HAP-1 (cell line): Measurements from ENCODE around the gene CFP.
"Not testable (repeated sequence)": the region's sequence is repeated elsewhere in the genome, so short reads cannot be mapped to it uniquely, and the experiment has no call there.

Experiments
- DNase-seq, 2 experiments: peaks; one replicate each; pipeline ENCODE4 v3.0.0-alpha.2; 2016 to 2020; ENCODE audit warnings: low spot score in 2 of 2
- H3K27me3 ChIP-seq: fragments of 250-450 bp; sonication (Bioruptor Pico); 2 replicates; pipeline ENCODE4 v1.5.1; 2020; ENCODE audit warnings: low read depth, mild to moderate bottlenecking, moderate library complexity
- H3K36me3 ChIP-seq: fragments of 250-450 bp; sonication (Bioruptor Pico); replicated peaks from 2 replicates; pipeline ENCODE4 v1.5.1; 2020; ENCODE audit warnings: mild to moderate bottlenecking
- H3K4me1 ChIP-seq: fragments of 250-450 bp; sonication (Bioruptor Pico); 2 replicates; pipeline ENCODE4 v1.5.1; 2020; ENCODE audit warnings: mild to moderate bottlenecking
- H3K4me3 ChIP-seq: fragments of 250-450 bp; sonication (Bioruptor Pico); 2 replicates; pipeline ENCODE4 v1.5.1; 2020; ENCODE audit warnings: mild to moderate bottlenecking, moderate library complexity
- H3K9me3 ChIP-seq: fragments of 250-450 bp; sonication (Bioruptor Pico); 2 replicates; pipeline ENCODE4 v1.5.1; 2020; ENCODE audit warnings: mild to moderate bottlenecking, moderate library complexity
- in situ Hi-C: fragments of 300-500 bp; cut with MboI; formaldehyde crosslinking; loops from 3 replicates; pipeline ENCODE4 v1.14.3; 2020; ENCODE audit warnings: low sequenced_read_pairs, inconsistent platforms, mixed read lengths

Gene CFP

GRCh38 chrX:47629419-47630200 lies at the start of gene CFP:
Gene CFP, minus strand, starts transcription at chrX:47629930. Its CDS starts 86 bp downstream, at chrX:47629844.
- H3K9me3 ChIP-seq = no peaks in the 10 kb centered on the region
- H3K4me1 ChIP-seq = no peaks in the 10 kb centered on the region
- H3K36me3 ChIP-seq = peaks cover 6% of the 10 kb centered on the region
- no peak for DNase-seq
- no peak within 1 kb of the TSS for H3K4me3 ChIP-seq
- H3K27me3 ChIP-seq = no peaks in the 10 kb centered on the region
- in situ Hi-C loops = no loop called here

GRCh38 chrX:47675959-47676859 lies 46.5 kb upstream of the CFP start:
- H3K4me3 ChIP-seq, DNase-seq, H3K9me3 ChIP-seq, H3K27me3 ChIP-seq, H3K4me1 ChIP-seq, in situ Hi-C loops, H3K36me3 ChIP-seq: not testable (repeated sequence)

DNA sequence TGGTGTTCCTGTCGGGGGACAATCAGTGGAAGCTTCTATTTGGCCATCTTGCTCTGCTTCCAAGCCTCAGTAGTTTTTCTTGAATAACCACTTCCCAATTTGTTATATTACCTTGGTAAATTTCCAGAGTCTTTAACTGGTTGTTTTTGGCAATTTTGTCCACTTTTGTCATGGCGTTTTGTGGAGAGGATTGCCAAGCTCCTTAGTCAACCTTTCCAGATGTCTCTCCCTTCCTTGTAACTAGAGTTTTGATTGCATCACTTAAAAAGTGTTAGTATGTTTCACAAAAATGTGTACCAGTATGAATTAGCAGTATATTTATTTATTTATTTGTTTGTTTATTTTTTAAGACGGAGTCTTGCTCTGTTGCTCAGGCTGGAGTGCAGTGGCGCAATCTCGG lies 45.0 kb upstream of the CFP start:
- no peaks in the 10 kb centered on the region for H3K36me3 ChIP-seq
- in situ Hi-C loops = no loop called here
- no peak overlapping the region for H3K4me3 ChIP-seq
- no peaks in the 10 kb centered on the region for H3K4me1 ChIP-seq
- no peaks in the 10 kb centered on the region for H3K27me3 ChIP-seq
- no peak for DNase-seq
- H3K9me3 ChIP-seq = no peaks in the 10 kb centered on the region; the same call in 1 of the 2 replicates

DNA sequence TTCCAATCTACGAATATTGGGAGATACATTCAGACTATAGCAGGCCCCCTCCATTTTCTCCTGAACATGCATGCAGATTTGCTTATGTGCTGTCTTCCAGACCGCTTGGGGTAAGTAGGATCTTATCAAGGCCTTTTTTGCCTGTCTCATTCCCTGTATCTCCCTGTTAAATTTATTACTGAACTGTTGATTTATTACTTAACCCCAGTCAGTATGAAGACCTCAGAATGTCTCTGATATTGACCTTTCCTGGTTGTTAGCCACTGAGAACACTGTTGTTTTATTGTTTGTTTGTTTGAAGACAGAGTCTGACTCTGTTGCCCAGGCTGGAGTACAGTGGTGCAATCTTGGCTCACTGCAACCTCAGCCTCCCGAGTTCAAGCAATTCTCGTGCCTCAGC lies 36.1 kb upstream of the CFP start:
- DNase-seq, H3K4me3 ChIP-seq, in situ Hi-C loops, H3K9me3 ChIP-seq, H3K4me1 ChIP-seq, H3K36me3 ChIP-seq, H3K27me3 ChIP-seq: not testable (repeated sequence)

- H3K36me3 ChIP-seq = no peaks in the 10 kb centered on the region
- H3K4me3 ChIP-seq = no peak overlapping the region
- DNase-seq = no peak
- no peaks in the 10 kb centered on the region for H3K27me3 ChIP-seq
- in situ Hi-C loops = no loop called here
- H3K9me3 ChIP-seq = no peaks in the 10 kb centered on the region
- peaks cover 8% of the 10 kb centered on the region for H3K4me1 ChIP-seq
These were observed 35.0 kb upstream of the CFP start for GRCh38 chrX:47664737-47665136.

- Histone ChIP-seq H3K36me3 (peaks cover 5% of the 10 kb centered on the region), H3K4me1 (peaks cover 14% of the 10 kb centered on the region), H3K4me3 (no peak overlapping the region), H3K27me3 (no peaks in the 10 kb centered on the region), H3K9me3 (no peaks in the 10 kb centered on the region)
- in situ Hi-C loops = no loop called here
- no peak for DNase-seq
These were observed 32.5 kb upstream of the CFP start for GRCh38 chrX:47662144-47662657.

DNA sequence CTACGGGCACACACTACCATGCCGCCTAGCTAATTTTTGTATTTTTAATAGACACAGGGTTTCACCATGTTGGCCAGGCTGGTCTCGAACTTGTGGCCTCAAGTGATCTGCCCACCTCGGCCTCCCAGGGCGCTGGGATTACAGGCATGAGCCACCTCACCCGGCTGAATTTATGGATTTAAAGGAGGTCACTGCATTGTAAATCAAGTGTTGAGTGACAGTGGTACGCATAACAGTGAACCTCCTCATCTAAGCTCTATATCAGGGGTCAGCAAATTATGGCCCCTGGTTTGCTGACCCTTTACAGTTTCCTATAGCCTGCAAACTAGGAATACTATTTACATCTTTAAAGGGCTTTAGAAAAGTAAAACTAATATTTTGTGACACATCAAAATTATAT lies 31.8 kb upstream of the CFP start:
- Histone ChIP-seq H3K27me3 (no peaks in the 10 kb centered on the region), H3K36me3 (peaks cover 11% of the 10 kb centered on the region), H3K4me3 (no peak overlapping the region), H3K4me1 (peaks cover 7% of the 10 kb centered on the region), H3K9me3 (no peaks in the 10 kb centered on the region)
- DNase-seq = no peak
- in situ Hi-C loops = no loop called here

DNA sequence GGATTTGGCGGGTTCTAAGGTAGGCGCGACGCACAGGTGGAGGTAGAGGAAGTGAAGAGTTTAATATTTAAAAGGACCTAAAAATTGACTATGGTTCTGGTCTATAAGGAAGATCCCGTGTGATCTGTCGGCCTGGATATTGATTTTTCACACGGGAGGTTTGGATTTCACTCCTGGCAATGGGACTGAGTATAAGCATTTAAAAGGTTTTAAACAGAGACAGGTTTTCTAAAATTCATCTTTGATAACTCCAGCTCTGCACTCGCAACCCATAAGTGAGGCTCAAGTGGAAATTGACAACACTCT lies 29.6 kb upstream of the CFP start:
- peaks cover 7% of the 10 kb centered on the region for H3K4me1 ChIP-seq
- peak overlapping the region; percentile 80 for H3K4me3 ChIP-seq
- H3K36me3 ChIP-seq = peaks cover 28% of the 10 kb centered on the region
- H3K9me3 ChIP-seq = no peaks in the 10 kb centered on the region
- DNase-seq = no peak
- in situ Hi-C loops = loop anchor here (10.0 kb wide), 1 partner anchor 445 kb away; the partner anchor contains the start of gene CDK16
- H3K27me3 ChIP-seq = no peaks in the 10 kb centered on the region

DNA sequence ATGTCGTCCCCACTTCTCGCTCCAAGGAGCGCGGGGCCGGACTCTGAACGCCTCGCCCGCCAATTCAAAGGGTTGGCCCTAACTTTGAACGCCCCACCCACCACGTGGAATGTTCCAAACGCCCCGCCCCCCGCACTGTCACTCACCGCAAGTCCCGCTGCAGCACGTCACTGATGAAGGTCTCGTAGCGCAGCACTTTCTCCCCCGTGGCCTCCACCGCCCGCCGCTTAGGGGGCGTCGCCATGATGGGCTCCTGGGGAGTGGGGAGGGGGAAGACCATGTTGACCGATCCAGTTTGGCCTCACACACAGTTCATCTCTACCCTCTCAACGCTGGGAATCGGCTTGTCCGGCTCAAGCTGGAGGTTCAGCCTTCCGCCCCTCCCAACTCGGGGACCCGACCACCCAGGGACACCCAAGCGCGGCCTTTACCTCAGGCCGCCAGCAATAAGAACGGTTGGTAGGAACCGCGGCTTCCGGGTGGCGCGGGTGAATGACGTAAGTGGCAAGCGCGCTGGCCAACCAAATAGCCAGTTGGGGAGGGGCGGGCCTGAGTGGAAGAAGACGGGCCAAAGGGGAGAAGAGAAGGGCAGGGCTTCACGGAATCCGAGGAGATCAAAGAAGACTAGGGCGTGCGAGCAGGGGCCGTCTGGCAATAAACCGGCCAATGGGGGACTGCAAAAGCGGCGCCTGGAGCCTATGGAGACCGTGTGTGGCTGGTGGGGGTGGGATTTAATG lies 29.1 kb upstream of the CFP start, which contains the start of gene UXT:
Gene UXT, minus strand, starts transcription at position 497 of the 737 bp plus-strand sequence. Its CDS starts 253 bp downstream, at position 244.
- no peaks in the 10 kb centered on the region for H3K27me3 ChIP-seq
- peaks cover 28% of the 10 kb centered on the region for H3K36me3 ChIP-seq
- DNase-seq = peak; percentile 97 to 99
- no peaks in the 10 kb centered on the region for H3K9me3 ChIP-seq
- H3K4me3 ChIP-seq = peak within 1 kb of the TSS; percentile 80
- peaks cover 7% of the 10 kb centered on the region for H3K4me1 ChIP-seq
- in situ Hi-C loops = loop anchor here (10.0 kb wide), 1 partner anchor 444 kb away; the partner anchor contains the start of gene CDK16

DNA sequence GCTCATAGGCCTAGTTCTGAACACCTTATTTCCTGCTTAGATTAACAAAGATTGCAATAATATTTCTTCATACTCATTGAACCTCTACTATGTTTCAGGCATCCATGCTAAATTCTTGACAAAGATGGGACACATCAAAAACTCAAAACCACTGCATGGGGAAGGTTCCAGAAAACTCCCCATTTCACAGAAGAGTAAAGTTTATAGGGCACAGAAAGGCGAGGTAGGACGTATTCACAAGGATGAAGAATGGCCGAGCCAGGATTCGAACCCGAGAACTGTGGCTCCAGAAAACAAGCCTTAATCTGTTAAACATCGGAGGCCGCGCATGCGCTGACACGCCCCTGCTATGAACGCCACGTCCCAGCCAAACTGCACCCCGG lies 28.6 kb upstream of the CFP start:
- Histone ChIP-seq H3K9me3 (no peaks in the 10 kb centered on the region), H3K4me1 (peaks cover 7% of the 10 kb centered on the region), H3K27me3 (no peaks in the 10 kb centered on the region), H3K4me3 (peak overlapping the region; percentile 80), H3K36me3 (peaks cover 33% of the 10 kb centered on the region)
- in situ Hi-C loops = loop anchor here (10.0 kb wide), 1 partner anchor 443 kb away; the partner anchor contains the start of gene CDK16
- DNase-seq = no peak

DNA sequence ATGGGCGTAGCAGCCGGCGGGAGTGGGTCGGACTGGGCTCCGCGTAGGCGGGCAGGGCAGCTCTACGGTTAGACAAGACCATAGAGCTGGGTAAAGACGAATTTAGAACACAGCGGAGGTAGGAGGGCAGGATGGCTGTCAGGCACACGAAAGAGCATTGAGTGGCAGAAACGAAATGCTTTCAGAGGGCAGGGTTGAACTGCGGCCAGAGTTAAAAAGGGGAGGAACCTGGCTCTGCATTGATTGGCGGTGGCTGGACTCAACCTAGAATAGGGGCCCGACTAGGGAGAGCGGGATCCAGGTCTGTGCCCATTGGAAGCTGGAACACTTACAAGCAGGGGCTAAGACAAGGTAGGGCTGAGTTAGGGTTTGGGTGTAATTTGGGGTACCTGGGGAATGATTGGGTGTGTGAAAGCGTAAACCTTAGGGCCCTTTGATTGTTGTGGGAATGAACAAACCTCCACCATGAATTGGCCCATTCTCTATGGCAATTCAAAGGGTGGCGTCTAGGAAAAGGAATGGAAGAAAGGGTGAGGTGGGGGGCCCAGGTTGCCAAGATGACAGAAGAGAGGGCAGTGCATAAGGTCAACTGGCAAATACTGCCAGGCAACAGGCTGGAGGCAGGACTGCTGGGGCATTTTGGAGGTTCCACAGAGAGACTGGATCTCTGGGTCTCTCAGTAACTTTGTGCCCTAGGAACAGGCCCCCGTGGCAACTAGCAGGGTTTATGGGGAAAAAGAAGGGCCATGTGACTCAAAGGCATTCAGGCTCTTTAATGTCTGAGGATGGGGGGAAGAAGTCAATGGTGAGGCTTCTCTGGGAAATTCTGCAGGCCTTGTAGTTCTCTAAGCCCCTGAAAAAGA lies 21.5 kb upstream of the CFP start:
- H3K27me3 ChIP-seq = no peaks in the 10 kb centered on the region
- peak overlapping the region; percentile 31 for H3K4me3 ChIP-seq
- H3K9me3 ChIP-seq = no peaks in the 10 kb centered on the region

GRCh38 chrX:47650164-47651042 lies 20.7 kb upstream of the CFP start, which contains the start of gene ELK1:
Gene ELK1, minus strand, starts transcription at chrX:47650563. Its CDS starts 9,122 bp downstream, at chrX:47641441.
- Histone ChIP-seq H3K9me3 (no peaks in the 10 kb centered on the region), H3K27me3 (no peaks in the 10 kb centered on the region), H3K4me3 (peak within 1 kb of the TSS; percentile 96), H3K4me1 (peaks cover 10% of the 10 kb centered on the region), H3K36me3 (peaks cover 34% of the 10 kb centered on the region)
- in situ Hi-C loops = loop anchor here (10.0 kb wide), 1 partner anchor 436 kb away; the partner anchor contains the start of gene CDK16
- DNase-seq = peak; percentile 99

More for the DNA sequence above, 21.5 kb upstream of the CFP start:
- Histone ChIP-seq H3K4me1 (peaks cover 10% of the 10 kb centered on the region), H3K36me3 (peaks cover 43% of the 10 kb centered on the region)
- in situ Hi-C loops = loop anchor here (10.0 kb wide), 1 partner anchor 436 kb away; the partner anchor contains the start of gene CDK16
- DNase-seq = no peak
